Airway epithelial cell (primary cell): ENCODE results near the gene FA2H. TPM values are rescaled to one million over a fixed set of nuclear protein-coding genes. Genes with fewer than 3 reads are reported as not detected.

Experiments used
- total RNA-seq: library from RNA; depleted of rRNA; stranded (reverse); fragments of >200 nt; gene quantifications from 2 replicates; pipeline ENCODE4 v1.2.3, GENCODE V29; 2015

The FA2H gene, protein sequence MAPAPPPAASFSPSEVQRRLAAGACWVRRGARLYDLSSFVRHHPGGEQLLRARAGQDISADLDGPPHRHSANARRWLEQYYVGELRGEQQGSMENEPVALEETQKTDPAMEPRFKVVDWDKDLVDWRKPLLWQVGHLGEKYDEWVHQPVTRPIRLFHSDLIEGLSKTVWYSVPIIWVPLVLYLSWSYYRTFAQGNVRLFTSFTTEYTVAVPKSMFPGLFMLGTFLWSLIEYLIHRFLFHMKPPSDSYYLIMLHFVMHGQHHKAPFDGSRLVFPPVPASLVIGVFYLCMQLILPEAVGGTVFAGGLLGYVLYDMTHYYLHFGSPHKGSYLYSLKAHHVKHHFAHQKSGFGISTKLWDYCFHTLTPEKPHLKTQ
- total RNA-seq: 1.3 and 1.7 TPM in 2 replicates

DNA sequence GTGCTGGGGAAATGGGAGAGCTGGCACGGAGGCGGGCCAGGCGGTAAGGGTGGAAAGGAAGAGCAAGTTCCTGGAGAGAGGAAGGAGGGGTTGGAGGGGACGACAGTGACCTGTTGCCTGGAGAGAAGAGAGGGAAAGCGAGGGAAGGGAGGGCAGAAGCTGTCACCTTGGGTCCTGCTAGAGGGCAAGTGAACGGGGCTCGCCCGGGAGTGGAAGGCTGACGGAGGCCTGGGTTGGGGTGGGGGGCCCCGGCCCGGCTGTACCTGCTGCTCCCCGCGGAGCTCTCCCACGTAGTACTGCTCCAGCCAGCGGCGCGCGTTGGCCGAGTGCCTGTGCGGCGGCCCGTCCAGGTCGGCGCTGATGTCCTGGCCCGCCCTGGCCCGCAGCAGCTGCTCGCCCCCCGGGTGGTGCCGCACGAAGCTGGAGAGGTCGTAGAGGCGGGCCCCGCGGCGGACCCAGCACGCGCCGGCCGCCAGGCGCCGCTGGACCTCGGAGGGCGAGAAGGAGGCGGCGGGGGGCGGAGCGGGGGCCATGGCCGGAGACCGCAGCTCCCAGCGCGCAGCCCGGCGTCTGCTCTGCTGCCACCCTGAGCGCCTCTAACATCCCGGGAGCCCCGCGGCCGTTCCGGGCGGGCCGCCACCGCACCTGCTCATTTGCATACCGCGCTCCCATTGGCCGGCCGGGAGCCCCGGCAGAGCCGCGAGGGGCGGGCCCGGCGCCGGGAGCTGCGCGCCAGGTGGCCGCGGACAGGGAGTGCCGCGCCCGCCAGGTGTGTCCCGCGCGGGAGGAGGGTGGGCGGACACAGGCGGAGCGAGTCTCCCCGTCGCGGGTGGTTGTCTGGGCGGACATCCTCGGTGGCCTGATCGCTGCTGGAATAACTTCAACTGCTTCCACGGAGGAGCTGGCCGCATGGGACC, at the start of gene FA2H:
TSS of gene FA2H (minus strand) at position 598 of the 917 bp plus-strand sequence. CDS start at position 533, 65 bp downstream.

GRCh38 chr16:74700438-74701225, 74.0 kb downstream of the FA2H start, which contains the start of gene MLKL:
Gene MLKL (minus strand): TSS chr16:74700862. CDS start chr16:74695757, 5,105 bp downstream.

GRCh38 chr16:74666425-74667254, 108.0 kb downstream of the FA2H start, which contains the start of gene RFWD3:
Gene RFWD3 (minus strand): TSS chr16:74666877. CDS start chr16:74661449, 5,428 bp downstream.

Other genes starting within 250 kb of the FA2H start
- 69.6 and 91.8 TPM in 2 replicates for gene GLG1, start 167.7 kb downstream of the FA2H start, total RNA-seq
- gene RFWD3, start 107.9 kb downstream of the FA2H start, total RNA-seq: 14.9 and 22.0 TPM in 2 replicates
- 7.9 and 8.9 TPM in 2 replicates for gene MLKL, start 74.0 kb downstream of the FA2H start, total RNA-seq
- 16.3 and 21.0 TPM in 2 replicates for gene WDR59, start 210.3 kb upstream of the FA2H start, total RNA-seq
- gene ZNRF1, start 224.2 kb upstream of the FA2H start, total RNA-seq: 31.8 and 34.6 TPM in 2 replicates